DOHH2 (cell line): ENCODE measurements around the gene DNAJC5G.

Source experiments
- H3F3A ChIP-seq: fragments of 200-600 bp; sonication (generic), shearing (Covaris generic); 2 replicates; pipeline ENCODE4 v1.6.0; 2016; ENCODE audit warnings: antibody characterized with exemption, mild to moderate bottlenecking; ENCODE audit not compliant: control insufficient read depth, insufficient read depth
- H3K27ac ChIP-seq: fragments of 200-600 bp; sonication (generic); 2 replicates; pipeline ENCODE4 v1.5.1; 2014; ENCODE audit warnings: low read depth, mild to moderate bottlenecking, low read length, moderate library complexity
- H3K27me3 ChIP-seq: fragments of 200-600 bp; sonication (generic); 2 replicates; pipeline ENCODE4 v1.6.1; 2014; ENCODE audit warnings: mild to moderate bottlenecking, low read length, mixed read lengths; ENCODE audit not compliant: control insufficient read depth
- H3K36me3 ChIP-seq: fragments of 200-600 bp; sonication (generic); 2 replicates; pipeline ENCODE4 v1.6.1; 2014; ENCODE audit warnings: mild to moderate bottlenecking, low read length, moderate library complexity, mixed read lengths; ENCODE audit not compliant: control insufficient read depth
- H3K4me1 ChIP-seq: fragments of 200-600 bp; sonication (generic); 2 replicates; pipeline ENCODE4 v1.6.1; 2014; ENCODE audit warnings: mild to moderate bottlenecking, low read length, mixed read lengths; ENCODE audit not compliant: control insufficient read depth
- H3K4me2 ChIP-seq: fragments of 200-600 bp; sonication (generic); 2 replicates; pipeline ENCODE4 v1.6.0; 2014; ENCODE audit warnings: mild to moderate bottlenecking, low read length, moderate library complexity
- H3K4me3 ChIP-seq: fragments of 200-600 bp; sonication (generic); 2 replicates; pipeline ENCODE4 v1.5.1; 2014; ENCODE audit warnings: mild to moderate bottlenecking, low read length, mixed read lengths
- H3K79me2 ChIP-seq: fragments of 200-600 bp; sonication (generic); 2 replicates; pipeline ENCODE4 v1.6.1; 2014; ENCODE audit warnings: mild to moderate bottlenecking, low read length, mixed read lengths; ENCODE audit not compliant: control insufficient read depth
- H3K9me2 ChIP-seq: fragments of 200-600 bp; sonication (generic); replicated peaks from 2 replicates; pipeline ENCODE4 v1.6.1; 2014; ENCODE audit warnings: mild to moderate bottlenecking, low read length, mixed read lengths; ENCODE audit not compliant: control insufficient read depth
- H3K9me3 ChIP-seq: fragments of 200-600 bp; sonication (generic); 2 replicates; pipeline ENCODE4 v1.6.1; 2014; ENCODE audit warnings: antibody characterized with exemption, low read length, mixed read lengths; ENCODE audit not compliant: control insufficient read depth, insufficient read depth
- H4K20me1 ChIP-seq: fragments of 200-600 bp; sonication (generic); 2 replicates; pipeline ENCODE4 v1.6.0; 2014; ENCODE audit warnings: low read depth, mild to moderate bottlenecking, antibody characterized with exemption, low read length, moderate library complexity; ENCODE audit not compliant: control insufficient read depth, insufficient read depth
- EZH2phosphoT487 ChIP-seq: fragments of 200-600 bp; sonication (generic); IDR thresholded peaks from 2 replicates; pipeline ENCODE4 v1.6.1; 2017; ENCODE audit warnings: borderline replicate concordance, mild to moderate bottlenecking, antibody characterized with exemption, low read length, moderate library complexity, mixed read lengths
- TF ChIP-seq, protein P1 (sequence below): fragments of 200-600 bp; sonication (generic); IDR thresholded peaks from one replicate; pipeline ENCODE4 v1.5.1; 2014; ENCODE audit warnings: antibody characterized with exemption, mild to moderate bottlenecking, low read depth, low read length; ENCODE audit not compliant: poor library complexity, severe bottlenecking

DNAJC5G gene

DNA sequence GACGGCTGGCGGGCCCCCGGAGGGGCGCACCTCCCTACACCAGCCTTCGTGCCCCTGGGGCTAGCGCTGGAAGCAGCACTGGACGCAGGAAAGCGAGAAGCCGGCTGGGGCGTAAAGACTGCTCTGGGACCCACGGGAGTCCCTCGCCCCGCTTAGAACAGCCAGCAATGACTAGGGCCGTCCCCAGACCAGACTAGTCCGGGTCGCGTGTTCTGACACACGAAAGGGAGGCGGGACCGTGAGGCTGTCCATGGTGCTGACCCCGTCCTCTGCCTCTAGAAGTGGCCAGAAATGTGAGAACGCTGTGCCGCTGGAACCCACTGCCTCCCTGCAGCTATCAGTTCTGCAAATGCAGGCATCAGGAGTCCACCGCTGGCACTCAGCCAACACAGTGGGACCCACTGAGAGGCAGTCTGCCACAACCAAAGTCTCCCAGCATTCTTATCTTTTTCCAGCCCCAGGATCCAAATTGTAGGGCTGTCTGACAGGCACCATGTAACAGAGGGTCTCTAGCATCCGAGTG lies 33.2 kb downstream of the DNAJC5G start, which contains the start of gene UCN:
UCN (minus strand) TSS at position 87 of the 523 bp plus-strand sequence. CDS start 550 bp downstream, outside the sequence.
- Histone ChIP-seq H3F3A (no peaks in the 10 kb centered on the region; the same call in 1 of the 2 replicates), H3K36me3 (peaks cover 3% of the 10 kb centered on the region; the same call in 1 of the 2 replicates), H3K4me1 (peaks cover 10% of the 10 kb centered on the region; the same call in 1 of the 2 replicates), H3K27me3 (no peaks in the 10 kb centered on the region), H4K20me1 (no peaks in the 10 kb centered on the region), H3K9me3 (no peaks in the 10 kb centered on the region), H3K27ac (no peak within 1 kb of the TSS), H3K79me2 (no peaks in the 10 kb centered on the region), H3K4me3 (no peak within 1 kb of the TSS), H3K9me2 (no peaks in the 10 kb centered on the region), H3K4me2 (no peak within 1 kb of the TSS)
- no peak for TF ChIP-seq EZH2phosphoT487
- TF ChIP-seq, protein P1, sequence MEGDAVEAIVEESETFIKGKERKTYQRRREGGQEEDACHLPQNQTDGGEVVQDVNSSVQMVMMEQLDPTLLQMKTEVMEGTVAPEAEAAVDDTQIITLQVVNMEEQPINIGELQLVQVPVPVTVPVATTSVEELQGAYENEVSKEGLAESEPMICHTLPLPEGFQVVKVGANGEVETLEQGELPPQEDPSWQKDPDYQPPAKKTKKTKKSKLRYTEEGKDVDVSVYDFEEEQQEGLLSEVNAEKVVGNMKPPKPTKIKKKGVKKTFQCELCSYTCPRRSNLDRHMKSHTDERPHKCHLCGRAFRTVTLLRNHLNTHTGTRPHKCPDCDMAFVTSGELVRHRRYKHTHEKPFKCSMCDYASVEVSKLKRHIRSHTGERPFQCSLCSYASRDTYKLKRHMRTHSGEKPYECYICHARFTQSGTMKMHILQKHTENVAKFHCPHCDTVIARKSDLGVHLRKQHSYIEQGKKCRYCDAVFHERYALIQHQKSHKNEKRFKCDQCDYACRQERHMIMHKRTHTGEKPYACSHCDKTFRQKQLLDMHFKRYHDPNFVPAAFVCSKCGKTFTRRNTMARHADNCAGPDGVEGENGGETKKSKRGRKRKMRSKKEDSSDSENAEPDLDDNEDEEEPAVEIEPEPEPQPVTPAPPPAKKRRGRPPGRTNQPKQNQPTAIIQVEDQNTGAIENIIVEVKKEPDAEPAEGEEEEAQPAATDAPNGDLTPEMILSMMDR = no peak

DNA sequence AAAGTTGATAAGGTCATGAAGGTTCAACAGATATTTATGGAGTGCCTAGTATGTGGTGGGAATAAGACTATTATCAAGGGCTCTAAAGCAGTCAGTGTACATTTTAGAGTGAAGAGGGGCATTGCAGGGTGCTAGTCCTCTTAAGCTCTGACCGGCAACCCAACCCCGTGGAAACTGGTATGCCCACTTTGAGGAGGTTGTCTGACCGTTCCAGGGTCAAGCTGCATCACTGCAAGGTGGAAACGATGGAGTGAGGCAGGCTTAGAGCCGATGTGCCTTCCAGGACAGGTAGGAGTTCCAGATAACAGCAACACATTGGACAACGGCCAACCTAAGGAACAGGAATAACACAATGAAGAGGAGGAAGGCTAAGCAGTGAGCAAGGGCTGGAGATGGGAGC lies 34.4 kb downstream of the DNAJC5G start:
- TF ChIP-seq, protein P1 = no peak
- TF ChIP-seq EZH2phosphoT487 = no peak
- Histone ChIP-seq H3K9me2 (no peaks in the 10 kb centered on the region), H3K27me3 (no peaks in the 10 kb centered on the region), H3K4me3 (no peak overlapping the region), H3K4me2 (no peak overlapping the region), H3F3A (no peaks in the 10 kb centered on the region; the same call in 1 of the 2 replicates), H3K79me2 (no peaks in the 10 kb centered on the region), H3K27ac (no peak overlapping the region), H3K36me3 (peaks cover 3% of the 10 kb centered on the region; the same call in 1 of the 2 replicates), H3K4me1 (0 out of 2 replicates have a peak, but pooled peaks cover 5% of the 10 kb centered on the region), H4K20me1 (no peaks in the 10 kb centered on the region), H3K9me3 (no peaks in the 10 kb centered on the region)

DNA sequence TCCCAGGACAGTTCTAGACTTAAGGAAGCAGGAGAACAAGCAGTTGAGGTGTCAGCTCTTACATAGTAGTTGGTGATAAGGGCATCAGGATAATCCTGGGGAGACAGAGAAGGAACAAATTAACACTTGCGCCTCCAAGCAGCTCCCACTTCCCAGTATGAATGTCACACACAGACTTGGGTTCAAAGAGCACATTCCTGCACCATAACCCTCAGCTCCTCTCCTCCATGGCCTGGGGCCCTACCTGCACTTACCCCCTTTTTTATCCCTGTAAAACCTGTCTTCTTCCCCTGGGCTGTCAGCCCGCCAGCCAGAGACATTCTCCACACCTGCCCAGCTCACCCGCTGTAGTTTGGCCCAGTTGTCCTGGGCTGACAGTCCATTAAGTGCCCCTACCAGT lies 36.9 kb downstream of the DNAJC5G start:
- Histone ChIP-seq H3K4me1 (no peaks in the 10 kb centered on the region), H3K27me3 (no peaks in the 10 kb centered on the region), H3K27ac (no peak overlapping the region), H3K4me3 (no peak overlapping the region), H4K20me1 (no peaks in the 10 kb centered on the region), H3F3A (no peaks in the 10 kb centered on the region), H3K9me2 (no peaks in the 10 kb centered on the region), H3K36me3 (peaks cover 3% of the 10 kb centered on the region), H3K4me2 (no peak overlapping the region), H3K9me3 (no peaks in the 10 kb centered on the region), H3K79me2 (no peaks in the 10 kb centered on the region)
- TF ChIP-seq, protein P1 = no peak
- TF ChIP-seq EZH2phosphoT487 = no peak
